DMS79 (cell line): ENCODE results near the gene GP2.
"Not testable (repeated sequence)": the region's sequence is repeated elsewhere in the genome, so short reads cannot be mapped to it uniquely, and the experiment has no call there.

Source experiments
- DNase-seq: peaks from one replicate; lab custom pipeline; 2025; lab: John Stamatoyannopoulos, UW

The GP2 gene

GRCh38 chr16:20323591-20324117, 3.7 kb downstream of the GP2 start:
- DNase-seq: no peak

GRCh38 chr16:20322696-20323095, 4.6 kb downstream of the GP2 start:
- DNase-seq: no peak

GRCh38 chr16:20321671-20322070, 5.6 kb downstream of the GP2 start:
- DNase-seq: no peak

- not testable (repeated sequence) for DNase-seq
These were observed 6.3 kb downstream of the GP2 start for GRCh38 chr16:20321051-20321450.

GRCh38 chr16:20320592-20320991, 6.7 kb downstream of the GP2 start:
- no peak for DNase-seq

GRCh38 chr16:20320178-20320577, 7.1 kb downstream of the GP2 start:
- DNase-seq: no peak

GRCh38 chr16:20319406-20319805, 7.9 kb downstream of the GP2 start:
- no peak for DNase-seq

GRCh38 chr16:20318437-20318836, 8.9 kb downstream of the GP2 start:
- no peak for DNase-seq

- no peak for DNase-seq
These were observed 9.3 kb downstream of the GP2 start for GRCh38 chr16:20318006-20318405.

- no peak for DNase-seq
These were observed 10.2 kb downstream of the GP2 start for GRCh38 chr16:20317117-20317516.

GRCh38 chr16:20316715-20317114, 10.6 kb downstream of the GP2 start:
- DNase-seq: no peak

- DNase-seq: no peak
These were observed 11.5 kb downstream of the GP2 start for GRCh38 chr16:20315764-20316163.

- DNase-seq: no peak
These were observed 12.7 kb downstream of the GP2 start for GRCh38 chr16:20314575-20314974.

- DNase-seq: no peak
These were observed 13.6 kb downstream of the GP2 start for GRCh38 chr16:20313741-20314140.

GRCh38 chr16:20312536-20313095, 14.7 kb downstream of the GP2 start:
- DNase-seq: not testable (repeated sequence)

- DNase-seq: no peak
These were observed 15.8 kb downstream of the GP2 start for GRCh38 chr16:20311548-20311947.

GRCh38 chr16:20310421-20311395, 16.6 kb downstream of the GP2 start:
- DNase-seq: no peak

GRCh38 chr16:20309786-20310185, 17.5 kb downstream of the GP2 start:
- DNase-seq: no peak

GRCh38 chr16:20308801-20309590, 18.3 kb downstream of the GP2 start:
- DNase-seq: no peak

GRCh38 chr16:20308266-20308665, 19.0 kb downstream of the GP2 start:
- DNase-seq: no peak

- no peak for DNase-seq
These were observed 19.5 kb downstream of the GP2 start for GRCh38 chr16:20307791-20308190.

GRCh38 chr16:20307240-20307671, 20.1 kb downstream of the GP2 start:
- DNase-seq: no peak
